Smooth muscle cell (in vitro differentiated cells): ENCODE data around the gene SLC25A39. TPM values are rescaled to one million over a fixed set of nuclear protein-coding genes. Genes with fewer than 3 reads are reported as not detected.

Experiments
- DNase-seq: peaks from one replicate; lab custom pipeline; 2025; ENCODE audit not compliant: unreplicated experiment; lab: John Stamatoyannopoulos, UW
- H2AFZ ChIP-seq: fragments of 200-600 bp; sonication (generic); 2 replicates; pipeline ENCODE4 v1.6.0; 2016; ENCODE audit warnings: antibody characterized with exemption, low read depth, mild to moderate bottlenecking
- H3F3A ChIP-seq: fragments of 200-600 bp; sonication (generic); 2 replicates; pipeline ENCODE4 v1.6.0; 2017; ENCODE audit warnings: antibody characterized with exemption, low read depth
- H3K27ac ChIP-seq: fragments of 200-600 bp; sonication (generic); 2 replicates; pipeline ENCODE4 v1.5.1; 2016; ENCODE audit warnings: low read depth, mild to moderate bottlenecking
- H3K27me3 ChIP-seq: fragments of 200-600 bp; sonication (generic); 2 replicates; pipeline ENCODE4 v1.6.1; 2016; ENCODE audit warnings: low read depth, mild to moderate bottlenecking
- H3K36me3 ChIP-seq: fragments of 200-600 bp; sonication (generic); 2 replicates; pipeline ENCODE4 v1.5.1; 2016; ENCODE audit warnings: low read depth
- H3K4me1 ChIP-seq: fragments of 200-600 bp; sonication (generic); 2 replicates; pipeline ENCODE4 v1.5.1; 2016; ENCODE audit warnings: low read depth
- H3K4me2 ChIP-seq: fragments of 200-600 bp; sonication (generic); 2 replicates; pipeline ENCODE4 v1.6.0; 2016; ENCODE audit warnings: mild to moderate bottlenecking
- H3K4me3 ChIP-seq: fragments of 200-600 bp; sonication (generic); 2 replicates; pipeline ENCODE4 v1.5.1; 2016; ENCODE audit warnings: mild to moderate bottlenecking
- H3K79me2 ChIP-seq: fragments of 200-600 bp; sonication (generic); 2 replicates; pipeline ENCODE4 v1.6.0; 2016; ENCODE audit warnings: low read depth, mild to moderate bottlenecking
- H3K9ac ChIP-seq: fragments of 200-600 bp; sonication (generic); 2 replicates; pipeline ENCODE4 v1.6.0; 2016; ENCODE audit warnings: low read depth
- H3K9me3 ChIP-seq: fragments of 200-600 bp; sonication (generic); replicated peaks from 2 replicates; pipeline ENCODE4 v1.5.1; 2016; ENCODE audit warnings: low read depth
- H4K20me1 ChIP-seq: fragments of 200-600 bp; sonication (generic); 2 replicates; pipeline ENCODE4 v1.6.0; 2016; ENCODE audit warnings: low read depth
- CTCF ChIP-seq: fragments of 200-600 bp; sonication (generic); IDR thresholded peaks from 2 replicates; pipeline ENCODE4 v1.5.1; 2017; ENCODE audit warnings: borderline replicate concordance, mild to moderate bottlenecking, antibody characterized with exemption; ENCODE audit not compliant: insufficient read depth, poor library complexity, severe bottlenecking
- WGBS: methylation state at CpG from one replicate; pipeline ENCODE4 v1.1.7; 2016; ENCODE audit warnings: low lambda C conversion rate; 5-methylcytosine and 5-hydroxymethylcytosine counted together
- polyA plus RNA-seq: library from polyadenylated mRNA; unstranded; fragments of >200 nt; fragmentation: Nextera tagmentation; extraction: Ambion mirVana; gene quantifications from 2 replicates; pipeline ENCODE4 v1.2.1, GENCODE V29; 2016
- small RNA-seq: library from RNA; depleted of rRNA; stranded (forward); fragments of <200 nt; gene quantifications from one replicate; pipeline ENCODE3, GENCODE V24; 2014
- total RNA-seq: library from RNA; depleted of rRNA; stranded (reverse); fragments of >200 nt; gene quantifications from 2 replicates; pipeline ENCODE4 v1.2.3, GENCODE V29; 2014

Gene SLC25A39
- total and polyA plus RNA-seq, 2 experiments from 2014 or later: 106 to 147 TPM

GRCh38 chr17:44272954-44273353 lies 51.7 kb downstream of the SLC25A39 start:
- Histone ChIP-seq H3K4me3 (no peak overlapping the region), H3K4me2 (no peak overlapping the region)
- TF ChIP-seq CTCF: no peak

GRCh38 chr17:44272321-44272951 lies 52.2 kb downstream of the SLC25A39 start:
- DNase-seq: no peak

More at GRCh38 chr17:44272954-44273353, 51.7 kb downstream of the SLC25A39 start:
- DNase-seq: no peak
- H3K4me1 ChIP-seq: no peaks in the 10 kb centered on the region
- H3K27ac ChIP-seq: no peak overlapping the region
- H3K27me3 ChIP-seq: no peaks in the 10 kb centered on the region
- no peaks in the 10 kb centered on the region for H3K79me2 ChIP-seq
- H4K20me1 ChIP-seq: no peaks in the 10 kb centered on the region
- no peak overlapping the region for H3K9ac ChIP-seq
- H3F3A ChIP-seq: no peaks in the 10 kb centered on the region
- no peaks in the 10 kb centered on the region for H3K36me3 ChIP-seq
- no peaks in the 10 kb centered on the region for H3K9me3 ChIP-seq
- 87% methylated on average over 6 of the region's 6 CpGs for WGBS
- no peak overlapping the region for H2AFZ ChIP-seq

More at GRCh38 chr17:44272321-44272951, 52.2 kb downstream of the SLC25A39 start:
- Histone ChIP-seq H3K36me3 (no peaks in the 10 kb centered on the region), H3F3A (no peaks in the 10 kb centered on the region), H3K9me3 (no peaks in the 10 kb centered on the region), H3K4me3 (no peak overlapping the region), H2AFZ (no peak overlapping the region), H3K9ac (no peak overlapping the region), H4K20me1 (no peaks in the 10 kb centered on the region), H3K27ac (no peak overlapping the region), H3K4me1 (no peaks in the 10 kb centered on the region), H3K79me2 (no peaks in the 10 kb centered on the region), H3K4me2 (no peak overlapping the region), H3K27me3 (no peaks in the 10 kb centered on the region)
- no peak for TF ChIP-seq CTCF
- 85% methylated on average over 13 of the region's 13 CpGs for WGBS

Small RNAs within 50 kb of the gene (small RNA-seq; reads per million reads assigned to genes)
- gene RF00012 (not detected), gene RN7SL507P (not detected), gene RNU6-453P (not detected)

Other genes with a start within 250 kb of the SLC25A39 start
- gene HDAC5, start 201.2 kb downstream of the SLC25A39 start, total RNA-seq: 48.7 and 65.3 TPM in 2 replicates
- gene HDAC5, start 201.2 kb downstream of the SLC25A39 start, polyA plus RNA-seq: 51.6 and 52.6 TPM in 2 replicates
- 1.9 and 3.1 TPM in 2 replicates for gene HROB, start 182.9 kb downstream of the SLC25A39 start, total RNA-seq
- gene HROB, start 182.9 kb downstream of the SLC25A39 start, polyA plus RNA-seq: 3.7 and 4.6 TPM in 2 replicates
- 0.09 TPM in 1 of 2 replicates, not detected in the other for gene ASB16, start 154.1 kb downstream of the SLC25A39 start, total RNA-seq
- 0.28 and 0.35 TPM in 2 replicates for gene ASB16, start 154.1 kb downstream of the SLC25A39 start, polyA plus RNA-seq
- gene TMUB2, start 137.9 kb downstream of the SLC25A39 start, total RNA-seq: 26.4 and 28.5 TPM in 2 replicates
- 35.8 and 39.2 TPM in 2 replicates for gene TMUB2, start 137.9 kb downstream of the SLC25A39 start, polyA plus RNA-seq
- 54.0 and 61.1 TPM in 2 replicates for gene ATXN7L3, start 124.9 kb downstream of the SLC25A39 start, total RNA-seq
- 24.3 and 29.1 TPM in 2 replicates for gene ATXN7L3, start 124.9 kb downstream of the SLC25A39 start, polyA plus RNA-seq
- 18.2 and 28.4 TPM in 2 replicates for gene UBTF, start 105.1 kb downstream of the SLC25A39 start, total RNA-seq
- 22.1 and 29.2 TPM in 2 replicates for gene UBTF, start 105.1 kb downstream of the SLC25A39 start, polyA plus RNA-seq
- not detected in 2 replicates for gene SLC4A1, start 56.7 kb downstream of the SLC25A39 start, total RNA-seq
- gene SLC4A1, start 56.7 kb downstream of the SLC25A39 start, polyA plus RNA-seq: not detected in 2 replicates
- 0.36 and 0.63 TPM in 2 replicates for gene RUNDC3A, start 16.2 kb downstream of the SLC25A39 start, total RNA-seq
- gene RUNDC3A, start 16.2 kb downstream of the SLC25A39 start, polyA plus RNA-seq: 0.21 and 0.84 TPM in 2 replicates
- 85.9 and 125 TPM in 2 replicates for gene GRN, start 20.5 kb upstream of the SLC25A39 start, total RNA-seq
- 322 and 338 TPM in 2 replicates for gene GRN, start 20.5 kb upstream of the SLC25A39 start, polyA plus RNA-seq
- gene FAM171A2, start 39.0 kb upstream of the SLC25A39 start, total RNA-seq: 31.5 TPM in 2 replicates
- gene FAM171A2, start 39.0 kb upstream of the SLC25A39 start, polyA plus RNA-seq: 28.4 and 28.8 TPM in 2 replicates
- gene ITGA2B, start 64.8 kb upstream of the SLC25A39 start, total RNA-seq: 1.0 and 2.1 TPM in 2 replicates
- gene ITGA2B, start 64.8 kb upstream of the SLC25A39 start, polyA plus RNA-seq: 3.9 and 4.0 TPM in 2 replicates
- gene GPATCH8, start 178.6 kb upstream of the SLC25A39 start, total RNA-seq: 17.6 and 20.2 TPM in 2 replicates
- 25.0 and 34.3 TPM in 2 replicates for gene GPATCH8, start 178.6 kb upstream of the SLC25A39 start, polyA plus RNA-seq
- 19.8 and 29.7 TPM in 2 replicates for gene FZD2, start 232.7 kb upstream of the SLC25A39 start, total RNA-seq
- 31.3 and 33.7 TPM in 2 replicates for gene FZD2, start 232.7 kb upstream of the SLC25A39 start, polyA plus RNA-seq